NCI-H1417 treated with DMSO at 0.1 percent for 48 hours (cell line): ENCODE measurements around the gene ANKRD65.
"Not testable (repeated sequence)": the region's sequence is repeated elsewhere in the genome, so short reads cannot be mapped to it uniquely, and the experiment has no call there.

ENCODE experiments used
- DNase-seq: peaks from one replicate; lab custom pipeline; 2025; lab: John Stamatoyannopoulos, UW

Gene ANKRD65

GRCh38 chr1:1430114-1430982 is 9.3 kb upstream of the ANKRD65 start:
- DNase-seq = no peak

- DNase-seq = no peak
Observed at GRCh38 chr1:1429671-1430073, 8.6 kb upstream of the ANKRD65 start.

- not testable (repeated sequence) for DNase-seq
Observed at GRCh38 chr1:1428967-1429366, 7.9 kb upstream of the ANKRD65 start.

- DNase-seq = no peak
Observed at GRCh38 chr1:1428174-1428573, 7.1 kb upstream of the ANKRD65 start.

GRCh38 chr1:1427820-1428148 is 6.7 kb upstream of the ANKRD65 start:
- DNase-seq = no peak

- no peak for DNase-seq
Observed at GRCh38 chr1:1427106-1427819, 6.2 kb upstream of the ANKRD65 start.

GRCh38 chr1:1426496-1427105 is 5.5 kb upstream of the ANKRD65 start:
- DNase-seq = no peak

- no peak for DNase-seq
Observed at GRCh38 chr1:1425753-1426495, 4.8 kb upstream of the ANKRD65 start.

- DNase-seq = no peak
Observed at GRCh38 chr1:1425426-1425752, 4.3 kb upstream of the ANKRD65 start.

- no peak for DNase-seq
Observed at GRCh38 chr1:1424707-1425106, 3.6 kb upstream of the ANKRD65 start.

- DNase-seq = no peak
Observed at GRCh38 chr1:1423245-1423597, 2.1 kb upstream of the ANKRD65 start.

GRCh38 chr1:1422465-1423244 is 1.6 kb upstream of the ANKRD65 start:
- no peak for DNase-seq

GRCh38 chr1:1421907-1422464 is 910 bp upstream of the ANKRD65 start:
- DNase-seq = no peak

GRCh38 chr1:1420654-1421141 is 378 bp downstream of the ANKRD65 start:
- no peak for DNase-seq

GRCh38 chr1:1419813-1420653 is 1.0 kb downstream of the ANKRD65 start:
- no peak for DNase-seq

GRCh38 chr1:1419363-1419812 is 1.7 kb downstream of the ANKRD65 start:
- DNase-seq = no peak

GRCh38 chr1:1418464-1419362 is 2.4 kb downstream of the ANKRD65 start:
- no peak for DNase-seq

- not testable (repeated sequence) for DNase-seq
Observed at GRCh38 chr1:1417825-1418463, 3.1 kb downstream of the ANKRD65 start.

- DNase-seq = not testable (repeated sequence)
Observed at GRCh38 chr1:1417396-1417795, 3.7 kb downstream of the ANKRD65 start.
